ENCODE measurements around the gene BST2. TPM values are rescaled to one million over a fixed set of nuclear protein-coding genes. Genes with fewer than 3 reads are reported as not detected.
A peak's percentile ranks its signal among the peaks of the same experiment; 100 is the strongest.

Gene BST2
- polyA plus RNA-seq, 1 donor (not counting 4 experiments of a cell fraction or from before 2014, with no cell fraction given) = 4.4 TPM

DNA sequence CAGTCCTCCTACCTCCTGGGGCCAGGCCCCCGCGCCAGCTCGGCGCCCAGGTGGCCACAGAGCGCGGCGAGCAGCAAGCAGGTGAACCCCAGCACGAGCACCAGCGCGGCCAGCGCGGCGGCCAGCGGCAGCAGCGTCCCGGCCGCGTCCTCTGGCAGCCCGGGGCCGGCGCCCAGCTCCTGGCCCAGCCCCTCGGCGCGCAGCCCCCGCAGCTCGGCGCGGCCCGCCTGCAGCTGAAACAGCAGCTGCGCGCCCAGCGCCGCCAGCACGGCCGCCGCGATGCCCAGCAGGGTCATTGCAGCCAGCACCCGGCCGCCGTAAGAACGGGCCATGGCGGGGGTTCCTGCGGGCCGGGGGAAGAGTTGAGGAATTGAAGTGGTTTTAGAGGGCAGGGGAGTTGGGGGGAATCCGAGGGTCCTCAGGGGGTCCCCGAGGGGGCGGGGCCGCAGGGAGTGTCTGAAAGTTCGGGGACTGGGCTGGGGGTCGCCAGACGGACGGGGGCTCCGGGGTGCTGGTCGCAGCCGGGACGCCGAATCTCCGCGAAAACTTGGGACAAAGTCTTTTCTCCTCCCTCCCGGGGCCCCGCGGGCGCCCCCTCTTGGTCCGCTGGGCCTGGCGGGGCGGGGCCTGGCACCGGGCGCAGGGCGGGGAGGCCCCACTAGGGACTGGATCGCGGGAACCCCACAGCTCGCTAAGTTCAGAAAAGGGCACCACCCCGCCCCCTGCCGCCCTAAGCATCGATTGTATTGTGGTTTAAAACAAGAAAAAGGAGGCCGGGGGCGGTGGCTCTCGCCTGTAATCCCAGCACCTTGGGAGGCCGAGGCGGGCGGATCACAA is 42.9 kb upstream of the BST2 start, which contains the start of gene TMEM221:
TSS of gene TMEM221 (minus strand) at position 538 of the 837 bp plus-strand sequence. CDS start at position 332, 206 bp downstream.
- TF ChIP-seq, protein P1, sequence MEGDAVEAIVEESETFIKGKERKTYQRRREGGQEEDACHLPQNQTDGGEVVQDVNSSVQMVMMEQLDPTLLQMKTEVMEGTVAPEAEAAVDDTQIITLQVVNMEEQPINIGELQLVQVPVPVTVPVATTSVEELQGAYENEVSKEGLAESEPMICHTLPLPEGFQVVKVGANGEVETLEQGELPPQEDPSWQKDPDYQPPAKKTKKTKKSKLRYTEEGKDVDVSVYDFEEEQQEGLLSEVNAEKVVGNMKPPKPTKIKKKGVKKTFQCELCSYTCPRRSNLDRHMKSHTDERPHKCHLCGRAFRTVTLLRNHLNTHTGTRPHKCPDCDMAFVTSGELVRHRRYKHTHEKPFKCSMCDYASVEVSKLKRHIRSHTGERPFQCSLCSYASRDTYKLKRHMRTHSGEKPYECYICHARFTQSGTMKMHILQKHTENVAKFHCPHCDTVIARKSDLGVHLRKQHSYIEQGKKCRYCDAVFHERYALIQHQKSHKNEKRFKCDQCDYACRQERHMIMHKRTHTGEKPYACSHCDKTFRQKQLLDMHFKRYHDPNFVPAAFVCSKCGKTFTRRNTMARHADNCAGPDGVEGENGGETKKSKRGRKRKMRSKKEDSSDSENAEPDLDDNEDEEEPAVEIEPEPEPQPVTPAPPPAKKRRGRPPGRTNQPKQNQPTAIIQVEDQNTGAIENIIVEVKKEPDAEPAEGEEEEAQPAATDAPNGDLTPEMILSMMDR (optimal IDR thresholded peaks at IDR 0.05 in 1 of 3, IDR thresholded peaks at IDR 0.05 in 1 of 3, conservative IDR thresholded peaks at IDR 0.05 in 1 of 3; ENCODE audit: extremely low read depth in 1 of 3, insufficient read depth in 2 of 3, low read length in 3 of 3) = peak in 2 of 3 experiments; percentile 45 to 51
- no peak for TF ChIP-seq EZH2 (IDR thresholded peaks at IDR 0.05; ENCODE audit: low read length)
- no peak within 1 kb of the TSS for H2AFZ ChIP-seq (ENCODE audit: control insufficient read depth, low read length)
- no peak within 1 kb of the TSS for H3K9ac ChIP-seq (ENCODE audit: control insufficient read depth, extremely low read depth, insufficient read depth, low read length)
- no peak for FAIRE-seq
- dilution Hi-C loops (cut with MboI; ENCODE audit: extremely low pct_ligation_motif_present, low sequenced_read_pairs) = no loop called here
- no peaks in the 10 kb centered on the region for H3K36me3 ChIP-seq (ENCODE audit: control insufficient read depth in 2 of 2, extremely low read depth in 1 of 2, insufficient read depth in 2 of 2, low read length in 2 of 2)
- H3K4me1 ChIP-seq (ENCODE audit: control insufficient read depth, extremely low read depth, insufficient read depth, low read length) = peaks cover 10% of the 10 kb centered on the region
- H3K27me3 ChIP-seq (ENCODE audit: control insufficient read depth, extremely low read depth, insufficient read depth, low read length) = peaks cover 12% of the 10 kb centered on the region
- no peak for DNase-seq (ENCODE audit: low read depth, low spot score)
- no peaks in the 10 kb centered on the region for H3K79me2 ChIP-seq (ENCODE audit: control insufficient read depth, insufficient read depth, low read length)
- H3K9me1 ChIP-seq (ENCODE audit: control insufficient read depth, extremely low read depth, insufficient read depth, low read length) = no peaks in the 10 kb centered on the region
- H3K9me3 ChIP-seq (ENCODE audit: control insufficient read depth, low read depth, low read length) = no peaks in the 10 kb centered on the region
- H4K20me1 ChIP-seq (ENCODE audit: control insufficient read depth, extremely low read depth, insufficient read depth, low read length) = no peaks in the 10 kb centered on the region
- H3K27ac ChIP-seq (ENCODE audit: control insufficient read depth, insufficient read depth, low read length) = no peak within 1 kb of the TSS
- H3K4me2 ChIP-seq (ENCODE audit: control insufficient read depth, extremely low read depth, insufficient read depth, low read depth, low read length) = peak within 1 kb of the TSS; percentile 16
- H3K4me3 ChIP-seq (ENCODE audit: control insufficient read depth in 2 of 3, extremely low read depth in 1 of 3, insufficient read depth in 2 of 3, low read depth in 1 of 3, low read length in 3 of 3) = peak within 1 kb of the TSS in 2 of 3 experiments; percentile 30 to 34

DNA sequence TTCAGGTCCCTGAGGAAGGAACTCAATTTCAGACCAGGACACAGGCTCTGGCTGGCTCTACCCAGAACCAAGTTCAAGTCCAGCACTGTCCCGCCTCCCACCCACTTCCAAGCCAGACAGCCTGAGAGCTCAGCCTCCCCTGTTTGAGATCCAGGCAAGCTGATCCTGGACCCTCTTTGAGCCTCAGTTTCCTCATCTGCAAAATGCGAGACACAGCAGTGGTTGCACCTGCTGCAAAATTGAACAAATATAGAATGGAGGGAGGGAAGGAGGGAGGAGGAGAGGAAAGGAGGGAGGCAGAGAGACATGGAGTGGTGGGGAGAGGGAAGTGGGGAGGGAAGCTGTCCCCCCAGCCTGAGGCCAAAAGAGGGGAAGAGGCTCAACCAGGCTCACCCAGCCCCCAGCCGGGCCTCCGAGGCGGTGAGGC is 42.3 kb upstream of the BST2 start:
- Histone ChIP-seq H3K79me2 (ENCODE audit: control insufficient read depth, insufficient read depth, low read length) (no peaks in the 10 kb centered on the region), H3K4me1 (ENCODE audit: control insufficient read depth, extremely low read depth, insufficient read depth, low read length) (peaks cover 10% of the 10 kb centered on the region), H3K36me3 (ENCODE audit: control insufficient read depth in 2 of 2, extremely low read depth in 1 of 2, insufficient read depth in 2 of 2, low read length in 2 of 2) (no peaks in the 10 kb centered on the region), H4K20me1 (ENCODE audit: control insufficient read depth, extremely low read depth, insufficient read depth, low read length) (no peaks in the 10 kb centered on the region), H3K27ac (ENCODE audit: control insufficient read depth, insufficient read depth, low read length) (no peak overlapping the region), H3K9me1 (ENCODE audit: control insufficient read depth, extremely low read depth, insufficient read depth, low read length) (no peaks in the 10 kb centered on the region), H3K9me3 (ENCODE audit: control insufficient read depth, low read depth, low read length) (no peaks in the 10 kb centered on the region), H3K4me2 (ENCODE audit: control insufficient read depth, extremely low read depth, insufficient read depth, low read depth, low read length) (peak overlapping the region; percentile 16), H3K9ac (ENCODE audit: control insufficient read depth, extremely low read depth, insufficient read depth, low read length) (no peak overlapping the region), H2AFZ (ENCODE audit: control insufficient read depth, low read length) (no peak overlapping the region), H3K27me3 (ENCODE audit: control insufficient read depth, extremely low read depth, insufficient read depth, low read length) (peaks cover 12% of the 10 kb centered on the region), H3K4me3 (ENCODE audit: control insufficient read depth in 2 of 3, extremely low read depth in 1 of 3, insufficient read depth in 2 of 3, low read depth in 1 of 3, low read length in 3 of 3) (no peak overlapping the region)
- peak; percentile 32 for TF ChIP-seq EZH2 (IDR thresholded peaks at IDR 0.05; ENCODE audit: low read length)
- TF ChIP-seq, protein P1 (optimal IDR thresholded peaks at IDR 0.05 in 1 of 3, IDR thresholded peaks at IDR 0.05 in 1 of 3, conservative IDR thresholded peaks at IDR 0.05 in 1 of 3; ENCODE audit: extremely low read depth in 1 of 3, insufficient read depth in 2 of 3, low read length in 3 of 3) = no peak
- no peak for DNase-seq (ENCODE audit: low read depth, low spot score)
- dilution Hi-C loops (cut with MboI; ENCODE audit: extremely low pct_ligation_motif_present, low sequenced_read_pairs) = no loop called here
- FAIRE-seq = no peak
